BLaER1 treated with 17β-estradiol and CSF1 and Interleukin-3, amounts not matched to agents 10 nM and 100 nM (cell line): ENCODE results near the gene SKIC8.

ENCODE experiments used
- H3K27ac ChIP-seq, 11 experiments: shearing (Covaris generic); formaldehyde crosslinking; 2 replicates each; pipeline ENCODE4 v1.8.1; 2022
- H3K27me3 ChIP-seq, 11 experiments: shearing (Covaris generic); formaldehyde crosslinking; 2 replicates each; pipeline ENCODE4 v1.8.1; 2022
- H3K36me3 ChIP-seq, 11 experiments: shearing (Covaris generic); formaldehyde crosslinking; 2 replicates each; pipeline ENCODE4 v1.8.1; 2022
- H3K4me1 ChIP-seq, 10 experiments: shearing (Covaris generic); formaldehyde crosslinking; 2 replicates each; pipeline ENCODE4 v1.8.1; 2022
- H3K4me2 ChIP-seq, 11 experiments: shearing (Covaris generic); formaldehyde crosslinking; 2 replicates each; pipeline ENCODE4 v1.8.1; 2022
- H3K4me3 ChIP-seq, 10 experiments: shearing (Covaris generic); formaldehyde crosslinking; 2 replicates each; pipeline ENCODE4 v1.8.1; 2022
- H3K9ac ChIP-seq, 11 experiments: shearing (Covaris generic); formaldehyde crosslinking; 2 replicates each; pipeline ENCODE4 v1.8.1; 2022
- H3K9me3 ChIP-seq, 11 experiments: shearing (Covaris generic); formaldehyde crosslinking; replicated peaks in 1 of 11; 2 replicates each; pipeline ENCODE4 v1.8.1; 2022
- H4K20me1 ChIP-seq, 11 experiments: shearing (Covaris generic); formaldehyde crosslinking; 2 replicates each; pipeline ENCODE4 v1.8.1; 2022
- Cebpa-rat ChIP-seq, 11 experiments: shearing (Covaris generic); IDR thresholded peaks; 2 replicates each; pipeline ENCODE4 v1.8.1; 2022

The SKIC8 gene

DNA sequence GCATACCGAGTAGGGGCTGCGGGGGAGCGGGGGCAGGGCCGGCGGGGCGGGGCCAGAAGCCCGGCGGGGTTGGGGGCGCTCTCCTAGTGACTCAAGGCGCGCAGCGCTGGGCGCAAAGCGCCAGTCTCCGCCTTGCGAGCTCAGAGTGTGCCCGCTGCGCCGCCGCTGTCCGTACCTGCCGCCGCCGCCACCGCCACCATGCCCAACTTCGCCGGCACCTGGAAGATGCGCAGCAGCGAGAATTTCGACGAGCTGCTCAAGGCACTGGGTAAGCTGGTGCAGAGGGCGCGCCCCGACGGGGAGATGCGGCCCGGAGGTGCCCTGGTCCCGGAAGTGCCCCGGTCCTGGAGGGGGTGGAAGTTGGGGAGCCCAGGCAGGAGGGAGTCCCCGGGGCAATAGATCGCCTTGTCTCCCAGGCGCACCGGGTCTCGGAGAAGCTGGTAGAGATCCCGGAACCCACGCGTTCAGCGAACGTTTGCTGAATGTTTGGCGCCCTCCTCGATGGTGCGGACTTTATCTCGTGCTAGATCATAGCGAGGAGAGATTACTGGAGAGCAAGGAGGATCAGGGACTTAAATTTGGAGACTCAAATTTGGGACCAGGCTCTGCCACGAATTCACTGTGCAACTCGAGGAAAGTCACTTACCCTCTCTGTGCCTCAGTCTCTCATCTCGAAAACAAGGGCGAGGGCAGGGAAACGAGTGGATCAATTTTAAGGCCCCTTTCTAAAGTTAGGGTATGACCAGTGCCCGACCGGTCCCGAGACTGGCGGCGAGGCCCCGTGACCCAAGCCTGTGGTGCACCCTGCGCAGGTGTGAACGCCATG, 41.0 kb upstream of the SKIC8 start, which contains the start of gene CRABP1:
CRABP1 (plus strand) TSS at position 123 of the 826 bp plus-strand sequence; CDS start at position 199, 76 bp downstream.
- peak within 1 kb of the TSS in 8 of 11 experiments; percentile 29 to 60 (median 49); a peak in 14 of 22 replicates for H3K4me2 ChIP-seq
- no peak within 1 kb of the TSS for H3K27ac ChIP-seq
- no peak within 1 kb of the TSS for H3K9ac ChIP-seq
- H3K4me1 ChIP-seq, result peaks cover 0 to 10% (median 7%) of the 10 kb centered on the region in 10 experiments; a peak in 11 of 20 replicates
- no peaks in the 10 kb centered on the region for H3K36me3 ChIP-seq
- H3K4me3 ChIP-seq, result no peak within 1 kb of the TSS
- no peaks in the 10 kb centered on the region for H3K9me3 ChIP-seq
- peaks cover 34 to 51% (median 42%) of the 10 kb centered on the region in 11 experiments for H3K27me3 ChIP-seq
- no peak for TF ChIP-seq Cebpa-rat (IDR thresholded peaks at IDR 0.05)
- H4K20me1 ChIP-seq, result no peaks in the 10 kb centered on the region; a peak in 3 of 22 replicates

DNA sequence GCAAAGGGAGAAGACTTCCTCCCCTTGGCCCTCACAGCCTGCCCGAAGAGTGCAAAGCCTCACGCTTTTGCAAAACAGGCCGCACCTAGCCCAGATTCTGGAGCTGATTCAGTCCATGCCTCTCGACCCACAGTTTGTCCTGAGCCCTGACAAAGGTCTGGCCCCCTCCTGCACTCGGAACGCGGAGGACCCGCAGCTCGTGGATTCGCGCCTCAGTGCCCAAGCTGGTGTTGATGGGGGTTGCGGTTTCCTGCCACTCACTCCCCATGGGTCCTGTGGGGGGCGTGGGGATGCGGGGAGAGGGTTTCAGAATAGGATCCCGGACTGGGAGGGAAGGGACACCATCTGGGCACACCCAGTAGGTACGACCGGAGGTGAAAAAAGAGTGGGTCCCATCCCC, 40.1 kb upstream of the SKIC8 start:
- no peaks in the 10 kb centered on the region; a peak in 3 of 22 replicates for H4K20me1 ChIP-seq
- H3K4me1 ChIP-seq, result peaks cover 0 to 10% (median 7%) of the 10 kb centered on the region in 10 experiments; a peak in 11 of 20 replicates
- no peaks in the 10 kb centered on the region for H3K9me3 ChIP-seq
- H3K4me3 ChIP-seq, result no peak overlapping the region
- H3K4me2 ChIP-seq, result peak overlapping the region in 8 of 11 experiments; percentile 29 to 60 (median 49); a peak in 14 of 22 replicates
- no peaks in the 10 kb centered on the region for H3K36me3 ChIP-seq
- no peak overlapping the region for H3K27ac ChIP-seq
- H3K27me3 ChIP-seq, result peaks cover 34 to 51% (median 42%) of the 10 kb centered on the region in 11 experiments
- no peak overlapping the region for H3K9ac ChIP-seq
- no peak for TF ChIP-seq Cebpa-rat (IDR thresholded peaks at IDR 0.05)

DNA sequence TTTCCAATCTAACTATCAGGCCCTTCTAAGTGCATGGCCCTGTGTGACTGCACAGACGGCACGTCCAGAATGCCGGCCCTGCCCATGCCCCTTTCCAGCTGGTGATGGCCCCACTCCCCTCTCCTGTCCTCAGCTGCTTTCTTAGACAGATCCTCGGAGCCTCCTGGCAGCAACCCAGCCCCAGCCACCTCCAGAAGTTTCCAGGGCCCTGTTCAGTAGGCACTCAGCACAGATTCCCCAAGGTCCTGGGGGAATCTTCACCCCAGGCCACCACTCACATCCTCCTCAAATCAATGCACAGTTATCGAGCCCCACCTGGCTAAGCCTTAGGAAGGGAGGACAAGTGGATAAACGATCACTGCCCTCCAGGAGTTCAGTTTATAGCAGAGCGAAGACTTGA, 39.4 kb upstream of the SKIC8 start:
- TF ChIP-seq Cebpa-rat (IDR thresholded peaks at IDR 0.05), result no peak
- H3K4me1 ChIP-seq, result peaks cover 0 to 10% (median 7%) of the 10 kb centered on the region in 10 experiments; a peak in 11 of 20 replicates
- peaks cover 34 to 51% (median 42%) of the 10 kb centered on the region in 11 experiments for H3K27me3 ChIP-seq
- H3K4me2 ChIP-seq, result no peak overlapping the region
- H3K36me3 ChIP-seq, result no peaks in the 10 kb centered on the region
- H3K9ac ChIP-seq, result no peak overlapping the region
- no peaks in the 10 kb centered on the region for H3K9me3 ChIP-seq
- no peak overlapping the region for H3K27ac ChIP-seq
- H3K4me3 ChIP-seq, result no peak overlapping the region
- H4K20me1 ChIP-seq, result no peaks in the 10 kb centered on the region; a peak in 3 of 22 replicates

DNA sequence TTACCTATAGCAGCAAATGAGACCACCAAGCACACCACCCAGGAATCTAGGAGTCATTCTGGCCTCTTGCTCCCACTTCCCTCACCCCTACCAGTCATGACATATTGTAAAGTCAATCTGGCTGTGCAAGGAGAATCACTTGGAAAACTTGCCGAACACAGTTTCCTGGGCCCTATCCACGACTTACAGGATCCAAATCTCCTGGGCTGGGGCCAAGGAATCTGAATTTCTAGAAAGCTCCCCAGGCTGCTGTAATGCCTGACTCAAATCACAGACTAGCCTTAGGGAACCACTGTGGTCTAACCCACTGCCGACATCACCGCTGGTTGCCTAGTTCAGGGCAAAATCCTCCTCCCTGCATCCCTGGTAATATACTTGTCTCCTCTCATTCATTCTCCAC, 36.6 kb upstream of the SKIC8 start:
- Histone ChIP-seq H3K4me1 (peaks cover 0 to 10% (median 7%) of the 10 kb centered on the region in 10 experiments; a peak in 11 of 20 replicates), H3K4me2 (no peak overlapping the region), H3K27ac (no peak overlapping the region), H3K9me3 (no peaks in the 10 kb centered on the region), H4K20me1 (no peaks in the 10 kb centered on the region; a peak in 2 of 22 replicates), H3K9ac (no peak overlapping the region), H3K4me3 (no peak overlapping the region), H3K36me3 (no peaks in the 10 kb centered on the region), H3K27me3 (peaks cover 21 to 31% (median 25%) of the 10 kb centered on the region in 11 experiments)
- no peak for TF ChIP-seq Cebpa-rat (IDR thresholded peaks at IDR 0.05)

DNA sequence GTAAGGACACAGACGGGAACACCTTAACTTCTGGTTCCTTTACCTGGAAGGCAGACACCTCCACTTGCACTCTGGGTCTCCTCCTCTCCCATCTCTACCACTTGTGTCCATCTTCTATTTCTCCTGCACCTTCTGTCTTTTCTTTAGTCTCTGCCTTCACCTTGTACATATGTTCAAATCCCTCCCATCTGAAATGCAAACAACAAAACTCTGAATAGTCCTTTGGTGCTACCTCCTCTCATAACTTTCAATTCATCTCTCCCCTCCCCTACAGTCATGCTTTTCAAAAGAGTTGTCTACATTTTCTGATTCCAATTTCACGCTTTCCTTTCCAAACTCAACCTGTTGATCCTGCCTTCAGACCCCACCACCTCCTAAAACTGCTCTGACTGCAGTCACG, 35.4 kb upstream of the SKIC8 start:
- Histone ChIP-seq H3K4me2 (no peak overlapping the region), H3K9ac (no peak overlapping the region), H3K27ac (no peak overlapping the region), H3K36me3 (no peaks in the 10 kb centered on the region), H4K20me1 (no peaks in the 10 kb centered on the region), H3K4me1 (peaks cover 0 to 7% (median 5%) of the 10 kb centered on the region in 10 experiments; a peak in 11 of 20 replicates), H3K4me3 (no peak overlapping the region), H3K9me3 (no peaks in the 10 kb centered on the region), H3K27me3 (peaks cover 9 to 20% (median 14%) of the 10 kb centered on the region in 11 experiments)
- TF ChIP-seq Cebpa-rat (IDR thresholded peaks at IDR 0.05), result no peak

DNA sequence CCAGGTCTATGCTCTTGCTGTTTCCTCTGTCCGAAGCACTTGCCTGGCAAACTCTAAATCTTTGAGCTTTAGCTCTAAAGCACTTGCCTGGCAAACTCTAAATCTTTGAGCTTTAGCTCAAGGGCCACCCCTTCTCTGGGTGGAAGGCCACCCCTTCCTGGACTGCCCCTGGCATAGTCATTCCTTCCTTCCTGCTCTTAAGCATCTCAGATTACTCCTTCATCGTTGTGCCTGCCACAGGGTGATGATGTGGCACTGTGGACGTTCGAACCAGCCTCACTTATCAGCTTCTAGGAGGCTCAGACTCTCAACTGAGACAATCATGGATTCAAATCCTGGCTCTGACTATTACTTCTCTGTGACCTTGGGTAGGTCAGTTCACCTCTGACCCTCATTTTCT, 30.2 kb upstream of the SKIC8 start:
- no peak for TF ChIP-seq Cebpa-rat (IDR thresholded peaks at IDR 0.05)
- H3K36me3 ChIP-seq, result no peaks in the 10 kb centered on the region
- no peak overlapping the region for H3K9ac ChIP-seq
- H3K9me3 ChIP-seq, result no peaks in the 10 kb centered on the region
- H3K27ac ChIP-seq, result no peak overlapping the region
- no peaks in the 10 kb centered on the region for H3K27me3 ChIP-seq
- no peak overlapping the region for H3K4me3 ChIP-seq
- H3K4me2 ChIP-seq, result no peak overlapping the region
- no peaks in the 10 kb centered on the region for H4K20me1 ChIP-seq
- H3K4me1 ChIP-seq, result peaks cover 0 to 3% (median 0%) of the 10 kb centered on the region in 10 experiments; a peak in 2 of 20 replicates

DNA sequence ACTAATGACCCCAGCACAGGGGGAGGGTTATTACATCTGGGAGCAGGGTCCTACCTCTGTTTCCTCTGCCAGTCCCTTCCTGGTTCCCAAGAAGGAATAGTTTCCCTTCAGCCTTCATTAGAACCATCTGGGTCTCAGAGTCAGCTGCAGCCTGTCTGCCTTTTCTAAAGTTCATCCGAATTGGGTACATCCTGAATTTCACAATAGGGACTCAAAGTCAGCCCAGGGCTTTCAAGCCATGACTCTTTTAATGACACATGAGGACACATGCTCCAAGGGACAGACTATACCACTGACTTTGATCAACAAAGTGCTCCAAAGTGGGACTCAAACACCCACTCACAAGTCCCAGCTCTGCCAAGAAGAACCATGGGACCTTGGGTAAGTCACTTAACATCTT, 28.1 kb upstream of the SKIC8 start:
- Histone ChIP-seq H4K20me1 (no peaks in the 10 kb centered on the region), H3K9me3 (no peaks in the 10 kb centered on the region), H3K4me3 (no peak overlapping the region), H3K4me2 (peak overlapping the region in 1 of 11 experiments; percentile 9; a peak in 1 of 22 replicates), H3K27ac (no peak overlapping the region), H3K36me3 (no peaks in the 10 kb centered on the region), H3K4me1 (peaks cover 0 to 3% (median 0%) of the 10 kb centered on the region in 10 experiments; a peak in 2 of 20 replicates), H3K9ac (no peak overlapping the region), H3K27me3 (no peaks in the 10 kb centered on the region)
- TF ChIP-seq Cebpa-rat (IDR thresholded peaks at IDR 0.05), result no peak

DNA sequence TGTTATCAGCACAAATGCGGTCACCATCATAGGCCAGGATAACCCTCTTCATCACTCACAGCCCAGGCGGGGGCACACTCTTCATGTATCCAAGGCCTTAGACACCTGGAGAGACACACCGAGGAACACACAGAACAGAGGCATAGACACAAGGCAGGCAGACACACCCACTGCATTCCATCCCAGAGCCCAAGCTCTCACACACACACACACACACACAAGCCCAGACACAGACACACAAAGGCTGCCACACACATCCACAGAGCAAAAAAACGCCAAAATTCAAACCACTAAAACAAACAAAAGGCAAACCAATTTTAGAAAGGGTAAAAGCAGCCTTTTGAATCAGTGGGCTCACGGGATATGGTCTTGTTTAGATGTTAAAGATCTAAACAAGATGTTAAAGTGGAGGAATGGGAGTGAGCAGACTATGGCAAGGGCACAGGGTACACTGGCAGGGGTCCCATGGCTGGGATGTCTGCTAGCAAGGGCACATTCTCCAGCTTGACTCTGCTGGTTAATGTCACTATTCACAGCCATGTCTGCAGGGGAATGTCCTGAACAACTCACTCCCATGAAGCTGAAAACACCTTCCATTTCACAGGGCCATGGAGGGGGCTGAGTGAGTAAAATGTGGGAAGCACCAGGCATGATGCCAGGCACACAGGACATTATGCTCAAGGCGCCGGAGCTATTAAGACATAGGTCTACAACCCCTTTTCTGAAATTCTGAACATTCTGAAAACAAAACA, 25.9 kb upstream of the SKIC8 start:
- Histone ChIP-seq H3K27me3 (no peaks in the 10 kb centered on the region), H3K4me2 (no peak overlapping the region), H4K20me1 (no peaks in the 10 kb centered on the region), H3K4me1 (peaks cover 0 to 3% (median 0%) of the 10 kb centered on the region in 10 experiments; a peak in 2 of 20 replicates), H3K27ac (no peak overlapping the region), H3K36me3 (no peaks in the 10 kb centered on the region), H3K4me3 (no peak overlapping the region), H3K9me3 (no peaks in the 10 kb centered on the region), H3K9ac (no peak overlapping the region)
- no peak for TF ChIP-seq Cebpa-rat (IDR thresholded peaks at IDR 0.05)

DNA sequence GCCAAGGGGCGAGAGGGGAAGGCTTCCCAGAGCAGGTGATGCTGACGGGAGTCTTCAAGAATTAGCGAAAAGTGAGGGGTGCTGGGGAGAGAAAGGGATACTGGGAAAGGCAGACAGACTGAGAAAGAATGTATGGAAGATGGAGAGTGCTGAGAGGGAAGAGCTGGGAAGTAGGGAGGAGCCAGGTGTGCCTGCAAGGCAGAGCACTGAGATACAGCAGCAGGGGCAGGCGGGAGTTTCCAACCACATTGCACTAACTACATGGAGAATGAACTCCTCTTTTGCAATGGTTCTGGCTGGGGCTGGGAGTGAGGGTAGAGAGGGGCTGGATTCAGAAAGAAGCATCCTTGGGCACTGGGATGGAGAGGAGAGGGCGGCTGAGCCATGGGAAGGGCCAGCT, 24.7 kb upstream of the SKIC8 start:
- peaks cover 0 to 3% (median 0%) of the 10 kb centered on the region in 10 experiments; a peak in 2 of 20 replicates for H3K4me1 ChIP-seq
- no peaks in the 10 kb centered on the region for H4K20me1 ChIP-seq
- no peak overlapping the region for H3K9ac ChIP-seq
- H3K4me3 ChIP-seq, result no peak overlapping the region
- no peak overlapping the region for H3K27ac ChIP-seq
- H3K9me3 ChIP-seq, result no peaks in the 10 kb centered on the region
- no peak overlapping the region for H3K4me2 ChIP-seq
- no peaks in the 10 kb centered on the region for H3K36me3 ChIP-seq
- TF ChIP-seq Cebpa-rat (IDR thresholded peaks at IDR 0.05), result no peak
- no peaks in the 10 kb centered on the region for H3K27me3 ChIP-seq
